Left renal pelvis (tissue), 4 donors: ENCODE measurements around the gene FBXO17. TPM values are rescaled to one million over a fixed set of nuclear protein-coding genes. Genes with fewer than 3 reads are reported as not detected.
"Not testable (repeated sequence)": the region's sequence is repeated elsewhere in the genome, so short reads cannot be mapped to it uniquely, and the experiment has no call there.

Experiments
- DNase-seq, 4 donors: peaks; one replicate each; pipeline ENCODE4 v3.0.0-alpha.2; 2013; ENCODE audit warnings: low read depth in 4 of 4, low spot score in 3 of 4
- polyA plus RNA-seq, 4 donors: library from polyadenylated mRNA; unstranded; fragments of 120-200 nt; gene quantifications; one replicate each; pipeline ENCODE4 v1.2.1, GENCODE V29; 2013; ENCODE audit not compliant: insufficient read length in 4 of 4

Gene FBXO17, protein sequence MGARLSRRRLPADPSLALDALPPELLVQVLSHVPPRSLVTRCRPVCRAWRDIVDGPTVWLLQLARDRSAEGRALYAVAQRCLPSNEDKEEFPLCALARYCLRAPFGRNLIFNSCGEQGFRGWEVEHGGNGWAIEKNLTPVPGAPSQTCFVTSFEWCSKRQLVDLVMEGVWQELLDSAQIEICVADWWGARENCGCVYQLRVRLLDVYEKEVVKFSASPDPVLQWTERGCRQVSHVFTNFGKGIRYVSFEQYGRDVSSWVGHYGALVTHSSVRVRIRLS
- polyA plus RNA-seq = 10 to 100 TPM; 40.2 to 86.3 (median 60.3) TPM

DNA sequence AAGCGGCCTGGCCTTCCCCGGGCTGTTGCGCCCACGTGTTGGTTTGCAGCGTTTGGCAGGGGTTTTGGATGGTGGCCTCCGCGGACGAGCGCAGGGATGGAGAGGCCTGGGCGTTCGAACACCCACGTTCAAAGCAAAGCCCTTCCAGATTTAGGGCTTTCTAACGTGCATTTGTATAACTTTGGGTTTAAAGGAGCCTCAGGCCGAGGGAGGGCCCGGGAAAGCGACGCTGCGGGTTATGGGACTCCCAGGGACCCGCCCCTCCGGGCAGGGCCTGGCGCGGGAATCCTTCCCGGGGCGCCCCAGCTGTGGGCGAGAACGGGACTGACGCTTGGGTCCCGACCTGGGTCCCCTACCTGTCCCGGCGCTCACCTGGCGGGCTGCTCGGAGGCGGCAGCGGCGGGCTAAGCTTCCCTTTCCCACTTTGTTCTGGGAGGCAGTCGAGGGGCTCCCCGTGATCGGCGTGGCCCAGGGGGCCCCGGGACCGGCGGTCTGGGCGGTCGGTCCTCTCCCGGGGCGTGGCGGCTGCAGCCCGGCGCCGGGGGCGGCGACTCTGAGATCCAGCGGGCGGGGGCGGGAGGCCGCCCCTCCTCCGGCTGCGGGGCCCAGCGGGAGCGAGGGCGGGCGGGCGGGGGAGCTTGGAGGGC, at the start of gene FBXO17:
FBXO17 (minus strand) TSS at position 529 of the 647 bp plus-strand sequence. CDS start 25,423 bp downstream, outside the sequence.
- DNase-seq = peak; percentile 31 to 54 (median 50)

DNA sequence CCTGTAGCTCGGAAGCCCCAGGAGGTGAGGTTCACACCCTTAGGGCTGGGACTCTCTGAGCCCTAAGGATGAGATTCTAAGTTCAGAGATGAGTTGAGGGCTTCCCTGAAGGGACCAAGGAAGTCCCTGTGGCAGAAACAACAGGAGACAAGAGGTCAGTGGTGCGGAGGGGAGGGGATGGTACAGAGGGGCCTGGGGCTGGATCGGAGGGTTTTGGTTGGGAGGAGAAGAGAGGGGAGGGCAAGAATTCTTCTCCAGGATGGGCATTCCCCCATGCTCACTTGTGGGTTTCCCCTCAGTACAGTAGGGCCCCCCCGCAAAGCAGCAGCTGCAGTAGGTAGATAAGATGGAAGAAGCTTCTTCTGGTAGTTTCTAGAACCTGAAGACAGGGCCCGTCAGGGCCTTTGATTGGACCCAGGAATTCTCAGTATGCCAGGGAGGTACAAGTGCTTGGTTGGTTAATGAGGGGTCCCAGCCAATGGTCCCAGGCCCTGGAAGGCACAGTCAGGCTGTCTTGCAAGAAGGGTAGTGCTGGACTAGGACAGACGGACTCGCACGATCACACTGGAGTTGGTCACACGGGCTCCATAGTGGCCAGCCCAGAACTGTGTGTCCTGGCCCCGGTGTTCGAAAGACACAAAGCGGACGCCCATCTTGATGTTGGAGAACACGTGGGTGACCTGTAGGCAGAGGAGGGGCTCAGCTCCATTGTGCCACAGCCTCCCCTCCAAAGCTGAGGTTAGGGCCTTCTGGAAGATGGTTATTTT, 49.5 kb upstream of the FBXO17 start:
- no peak for DNase-seq

DNA sequence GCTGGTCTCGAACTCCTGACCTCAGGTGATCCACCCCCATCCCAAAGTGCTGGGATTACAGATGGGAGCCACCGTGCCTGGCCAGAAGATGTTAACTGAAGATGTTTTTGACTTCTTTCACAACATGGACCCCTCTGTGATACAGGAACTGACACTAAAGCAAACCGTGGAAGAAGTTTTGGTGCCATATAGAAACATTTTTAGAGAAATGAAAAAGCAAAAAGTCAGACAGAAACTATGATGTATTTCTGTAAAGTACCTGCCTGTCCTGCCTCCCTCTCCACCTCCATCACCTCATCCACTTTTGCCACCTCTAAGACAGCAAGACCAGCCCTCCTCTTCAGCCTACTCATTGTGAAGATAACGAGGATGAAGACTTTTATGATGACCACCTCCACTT, 45.5 kb upstream of the FBXO17 start:
- DNase-seq = no peak

DNA sequence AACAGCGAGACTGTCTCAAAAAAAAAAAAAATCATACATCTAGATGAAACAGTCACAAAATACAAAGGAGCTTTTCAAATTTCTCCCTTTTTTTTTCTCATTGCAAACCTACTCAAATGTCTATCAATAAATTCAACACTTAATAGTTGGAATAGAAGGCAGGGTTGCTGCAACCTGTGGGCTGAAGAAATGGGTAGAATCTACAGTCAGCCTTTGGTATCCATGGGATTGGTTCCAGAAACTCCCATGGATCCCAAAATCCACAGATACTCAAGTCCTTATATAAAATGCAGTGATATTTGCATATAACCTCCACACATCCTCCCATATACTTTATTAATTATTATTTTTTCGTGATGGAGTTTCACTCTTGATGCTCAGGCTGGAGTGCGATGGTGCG, 42.1 kb upstream of the FBXO17 start:
- DNase-seq = no peak

DNA sequence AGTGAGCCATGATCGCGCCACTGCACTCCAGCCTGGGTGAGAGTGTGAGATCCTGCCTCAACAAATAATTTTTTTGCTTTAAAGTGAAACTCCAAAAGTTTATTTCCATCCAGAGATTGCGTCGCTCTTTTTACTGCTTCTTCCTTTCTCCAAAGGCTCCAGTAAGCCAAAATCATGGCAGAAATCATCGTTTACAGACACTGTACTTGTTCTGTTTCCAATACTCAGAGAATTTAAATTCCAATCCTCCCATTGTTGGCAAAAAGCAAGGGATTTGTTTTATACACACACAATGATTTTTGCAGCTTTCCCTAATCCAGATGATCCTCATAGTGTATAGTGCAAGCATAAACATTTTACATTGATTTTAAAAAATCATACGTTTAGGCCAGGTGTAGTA, 41.5 kb upstream of the FBXO17 start:
- no peak for DNase-seq

DNA sequence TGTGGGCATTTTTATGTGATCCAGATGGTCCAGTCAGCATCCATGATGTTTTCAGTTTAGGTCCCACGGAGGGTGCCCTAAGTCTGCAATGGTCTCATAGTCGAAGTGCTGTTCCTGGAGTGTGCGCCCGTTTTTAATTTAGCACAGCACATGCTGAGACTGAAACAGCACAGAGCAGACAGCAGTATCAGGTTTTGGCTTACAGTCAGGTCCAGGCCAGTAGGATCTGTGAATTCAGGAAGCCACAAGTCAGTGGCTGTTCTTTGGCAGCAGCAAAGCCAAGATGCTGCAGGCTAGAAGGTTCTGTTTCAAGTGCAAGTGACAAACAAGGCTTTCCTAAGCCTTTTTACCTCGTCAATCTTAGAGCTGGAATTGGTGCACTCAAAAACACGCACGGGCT, 38.5 kb upstream of the FBXO17 start:
- DNase-seq = no peak

DNA sequence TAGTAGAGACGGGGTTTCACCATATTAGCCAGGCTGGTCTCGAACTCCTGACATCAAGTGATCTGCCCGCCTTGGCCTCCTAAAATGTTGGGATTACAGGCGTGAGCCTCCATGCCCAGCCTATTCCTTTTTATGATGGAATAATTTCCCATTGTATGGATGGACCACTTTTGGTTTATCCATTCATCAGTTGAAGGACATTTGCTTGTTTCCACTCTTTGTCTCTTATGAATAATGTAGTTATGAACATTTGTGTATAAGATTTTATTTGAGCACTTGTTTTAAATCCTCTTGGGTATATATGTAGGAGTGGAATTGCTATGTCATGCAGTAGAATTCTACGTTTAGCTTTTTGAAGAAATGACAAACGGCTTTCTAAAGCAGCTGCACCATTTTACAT, 33.5 kb upstream of the FBXO17 start:
- DNase-seq = no peak

DNA sequence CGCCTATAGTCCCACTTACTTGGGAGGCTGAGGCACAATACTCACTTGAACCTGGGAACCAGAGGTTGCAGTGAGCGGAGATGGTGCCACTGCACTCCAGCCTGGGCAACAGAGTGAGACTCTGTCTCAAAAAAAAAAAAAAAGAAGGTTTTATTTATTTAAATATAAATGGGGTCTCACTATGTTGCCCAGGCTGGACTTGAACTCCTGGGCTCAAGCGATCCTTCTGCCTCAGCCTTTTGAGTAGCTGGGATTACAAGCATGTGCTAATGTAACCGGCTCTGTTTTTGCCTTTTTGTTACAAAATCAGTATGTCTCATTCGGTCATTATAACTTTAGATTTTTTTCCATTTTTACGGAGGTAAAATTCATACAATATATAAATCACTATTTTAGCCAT, 32.6 kb upstream of the FBXO17 start:
- DNase-seq = no peak

DNA sequence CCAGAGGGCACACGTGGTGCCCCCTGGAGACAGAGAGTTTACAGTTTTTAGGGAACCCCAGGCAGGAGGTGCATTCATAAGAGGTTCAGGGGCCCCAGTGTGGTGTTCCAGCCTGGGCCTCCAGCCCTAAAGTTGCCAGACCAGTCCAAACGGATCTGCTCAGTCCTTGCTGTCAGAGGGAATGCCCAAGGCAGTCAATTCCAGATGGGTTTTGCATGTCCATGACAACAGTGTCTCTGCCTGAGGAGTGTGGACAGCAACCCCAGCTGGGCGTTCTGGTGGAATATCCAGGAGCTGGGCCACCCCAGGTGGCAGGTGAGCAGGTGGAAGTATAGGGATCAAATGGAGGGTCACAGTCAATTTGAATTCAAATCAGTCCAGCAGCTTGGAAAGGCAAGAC, 31.6 kb upstream of the FBXO17 start:
- no peak for DNase-seq

DNA sequence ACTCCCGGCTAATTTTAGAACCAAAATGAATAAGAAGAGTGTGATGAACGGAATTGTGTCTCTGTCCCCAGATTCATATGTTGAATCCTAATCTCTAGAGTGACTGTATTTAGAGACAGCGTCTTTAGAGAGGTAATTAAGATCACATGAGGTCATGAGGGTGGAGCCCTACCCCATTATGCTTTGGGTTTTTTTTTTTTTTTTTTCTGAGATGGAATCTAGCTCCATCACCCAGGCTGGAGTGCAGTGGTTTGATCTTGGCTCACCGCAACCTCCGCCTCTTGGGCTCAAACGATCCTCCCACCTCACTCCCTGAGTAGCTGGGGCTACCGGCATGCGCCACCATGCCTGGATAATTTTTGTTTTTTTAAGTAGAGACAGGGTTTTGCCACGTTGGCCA, 28.9 kb upstream of the FBXO17 start:
- DNase-seq = no peak

DNA sequence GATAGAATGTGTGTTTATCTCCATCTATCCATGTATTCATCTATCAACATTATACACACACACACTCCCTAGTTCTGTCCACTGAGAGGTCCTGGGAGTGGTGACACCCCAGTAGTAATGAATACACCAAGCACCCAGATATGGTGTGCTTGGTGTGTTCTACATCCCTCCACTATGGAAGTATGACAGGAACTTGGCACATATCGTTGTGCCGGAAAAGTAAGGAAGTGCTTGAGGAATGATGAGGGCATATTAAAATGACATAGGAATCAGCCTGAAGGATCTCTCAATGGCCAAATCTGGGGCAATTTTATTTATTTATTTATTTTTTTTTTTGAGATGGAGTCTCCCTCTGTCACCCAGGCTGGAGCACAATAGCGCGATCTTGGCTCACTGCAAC, 28.3 kb upstream of the FBXO17 start:
- no peak for DNase-seq

DNA sequence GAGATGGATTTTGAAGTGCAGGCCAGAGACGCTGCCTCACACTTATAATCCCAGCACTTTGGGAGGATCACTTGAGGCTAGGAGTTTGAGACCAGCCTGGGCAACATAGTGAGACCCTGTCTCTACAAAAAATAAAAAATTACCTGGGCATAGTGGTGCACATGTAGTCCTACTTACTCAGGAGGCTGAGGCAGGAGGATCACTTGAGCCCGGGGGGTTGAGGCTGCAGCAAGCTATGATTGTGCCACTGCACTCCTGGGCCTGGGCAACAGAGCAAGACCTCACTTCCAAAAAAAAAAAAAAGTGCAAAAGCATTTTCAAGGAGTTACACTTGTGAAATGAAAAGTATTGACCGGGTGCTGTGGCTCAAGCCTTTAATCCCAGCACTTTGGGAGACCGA, 27.6 kb upstream of the FBXO17 start:
- DNase-seq = no peak

DNA sequence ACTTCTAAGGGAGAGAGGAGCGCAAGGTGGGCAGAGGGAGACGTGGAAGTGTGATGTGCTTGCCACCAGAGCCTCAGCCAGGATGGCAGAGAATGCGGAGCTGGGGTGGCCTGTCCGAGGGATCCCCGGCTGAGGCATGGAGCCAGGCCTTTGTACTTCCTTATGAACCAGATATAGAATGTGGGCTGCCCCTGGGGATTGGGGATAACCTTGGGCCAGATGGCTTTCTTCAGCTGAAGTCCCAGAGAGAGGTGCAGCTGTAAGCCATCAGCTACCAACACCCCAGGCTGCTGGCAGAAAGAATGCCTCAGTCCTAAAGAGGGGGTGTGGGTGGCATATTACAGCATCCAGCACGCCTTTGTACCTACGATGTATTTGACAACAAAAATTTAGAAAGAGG, 25.5 kb upstream of the FBXO17 start:
- DNase-seq = no peak

DNA sequence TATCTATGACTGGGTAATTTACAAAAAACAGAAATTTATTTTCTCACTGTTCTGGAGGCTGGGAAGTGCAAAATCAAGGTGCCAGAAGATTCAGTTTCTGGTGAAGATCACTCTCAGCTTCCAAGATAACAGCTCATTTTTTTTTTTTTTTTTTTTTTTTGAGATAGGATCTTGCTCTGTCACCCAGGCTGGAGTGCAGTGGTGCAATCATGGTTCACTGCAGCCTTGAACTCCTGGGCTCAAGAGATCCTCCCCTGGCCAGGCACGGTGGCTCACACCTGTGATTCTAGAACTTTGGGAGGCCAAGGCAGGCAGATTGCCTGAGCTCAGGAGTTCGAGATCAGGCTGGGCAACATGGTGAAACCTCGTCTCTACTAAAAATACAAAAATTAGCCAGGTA, 22.0 kb upstream of the FBXO17 start:
- DNase-seq = not testable (repeated sequence)

DNA sequence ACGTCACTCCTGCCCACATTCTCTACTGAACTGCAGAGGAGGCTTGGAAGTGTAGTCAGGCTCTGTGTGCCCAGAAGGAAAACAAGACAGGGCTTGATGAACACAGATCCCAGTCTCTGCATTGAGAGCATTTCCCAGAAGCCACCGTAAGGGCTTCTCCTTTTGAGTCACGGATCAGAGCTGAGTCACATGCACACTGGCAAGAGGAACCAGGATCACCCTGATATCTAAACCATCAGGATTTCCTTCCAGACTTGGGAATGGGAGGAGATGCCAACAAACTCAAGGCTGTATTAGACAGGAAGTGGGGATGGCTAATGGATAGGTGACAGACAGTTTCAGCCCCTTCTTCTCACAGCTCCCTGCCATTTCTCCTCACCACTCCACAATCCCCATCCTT, 17.7 kb upstream of the FBXO17 start:
- no peak for DNase-seq

DNA sequence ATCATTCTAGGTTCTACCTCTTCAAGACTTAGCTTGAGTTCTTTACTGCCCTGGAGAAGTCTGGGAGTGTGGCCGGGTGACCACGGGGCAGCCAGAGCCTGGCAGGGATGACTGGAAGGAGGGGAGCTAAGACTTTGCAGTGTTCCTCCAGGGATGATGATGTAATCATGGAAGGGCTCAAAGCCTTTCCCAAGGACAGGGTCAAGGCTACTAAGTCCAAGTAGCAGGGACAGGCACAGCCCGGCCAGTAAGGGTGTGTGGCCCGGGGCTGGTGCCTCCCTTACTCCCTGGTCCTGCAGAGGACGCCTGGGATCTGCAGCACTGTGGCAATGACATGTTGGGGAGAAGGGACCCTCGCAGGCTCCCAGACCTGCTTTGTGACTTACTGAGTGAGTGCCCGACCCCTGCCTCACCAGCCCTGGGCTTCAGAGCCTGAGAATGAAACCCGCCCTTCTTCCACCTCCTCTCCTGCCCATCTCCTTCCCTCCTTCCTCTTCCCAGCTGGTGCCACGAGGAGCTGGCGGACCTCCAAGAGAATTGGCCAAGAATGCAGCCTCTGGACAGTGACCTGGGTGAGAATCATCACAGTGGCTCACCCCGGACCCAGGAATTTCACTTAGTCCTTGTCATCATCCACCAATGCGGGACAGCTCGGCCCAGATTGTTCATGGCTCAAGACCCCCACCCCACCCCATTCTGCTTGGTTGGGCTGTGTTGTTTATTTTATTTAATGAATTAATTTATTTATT, 15.6 kb upstream of the FBXO17 start:
- DNase-seq = no peak

DNA sequence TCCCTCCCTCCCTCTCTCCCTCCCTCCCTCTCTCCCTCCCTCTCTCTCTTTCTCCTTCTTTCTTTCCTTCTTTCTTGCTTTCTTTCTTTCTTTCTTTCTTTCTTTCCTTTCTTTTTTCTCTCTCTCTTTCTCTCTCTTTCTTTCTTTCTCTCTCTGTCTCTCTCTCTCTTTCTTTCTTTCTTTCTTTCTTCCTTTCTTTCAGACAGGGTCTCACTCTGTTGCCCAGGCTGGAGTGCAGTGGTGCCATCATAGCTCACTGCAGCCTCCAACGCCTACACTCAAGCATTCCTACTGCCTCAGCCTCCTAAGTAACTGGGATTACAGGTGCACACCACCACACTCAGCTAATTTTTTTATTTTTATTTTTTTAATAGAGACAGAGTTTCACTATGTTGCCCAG, 14.1 kb upstream of the FBXO17 start:
- not testable (repeated sequence) for DNase-seq

DNA sequence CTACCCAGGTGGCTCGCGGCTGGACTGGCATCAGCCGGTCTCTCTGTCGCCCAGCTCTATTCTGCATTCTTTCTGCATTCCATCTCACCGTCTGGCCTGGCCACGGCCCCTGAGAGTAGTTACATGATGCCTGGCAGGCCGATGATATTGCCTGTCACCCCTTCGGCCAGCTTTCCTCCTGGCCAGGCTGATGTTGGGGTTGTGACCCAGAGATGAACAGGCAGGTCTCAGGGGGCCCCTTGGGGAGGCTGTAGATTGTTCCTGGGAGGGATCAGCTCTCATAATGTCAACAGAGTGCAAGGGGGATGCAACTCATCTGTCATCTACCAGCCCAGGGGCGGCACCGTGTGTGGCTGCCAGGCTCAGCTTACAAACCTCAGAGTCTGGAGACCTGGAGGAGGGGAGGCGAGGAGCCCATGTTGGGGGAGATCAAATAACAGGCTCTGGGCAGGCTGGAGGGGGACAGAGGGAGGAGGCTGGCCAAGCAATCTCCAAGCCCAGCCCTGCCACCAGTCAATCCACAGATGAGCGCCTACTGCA, 13.6 kb upstream of the FBXO17 start:
- peak; percentile 64 to 78 (median 68) for DNase-seq

DNA sequence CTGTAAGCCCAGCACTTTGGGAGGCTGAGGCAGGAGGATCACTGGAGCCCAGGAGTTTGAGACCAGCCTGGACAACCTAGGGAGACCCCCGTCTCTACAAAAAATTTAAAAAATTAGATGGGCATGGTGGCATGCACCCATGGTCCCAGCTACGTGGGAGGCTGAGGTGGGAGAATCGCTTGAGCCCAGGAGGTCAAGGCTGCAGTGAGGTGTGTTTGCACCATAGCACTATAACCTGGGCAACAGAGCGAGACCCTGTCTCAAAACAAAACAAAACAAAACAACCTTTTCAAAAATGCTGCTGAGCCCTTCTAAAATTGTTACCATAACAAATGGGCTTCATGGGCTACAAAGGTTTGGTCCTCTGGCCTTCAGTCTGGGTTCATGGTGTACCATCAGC, 13.1 kb upstream of the FBXO17 start:
- DNase-seq = not testable (repeated sequence)

DNA sequence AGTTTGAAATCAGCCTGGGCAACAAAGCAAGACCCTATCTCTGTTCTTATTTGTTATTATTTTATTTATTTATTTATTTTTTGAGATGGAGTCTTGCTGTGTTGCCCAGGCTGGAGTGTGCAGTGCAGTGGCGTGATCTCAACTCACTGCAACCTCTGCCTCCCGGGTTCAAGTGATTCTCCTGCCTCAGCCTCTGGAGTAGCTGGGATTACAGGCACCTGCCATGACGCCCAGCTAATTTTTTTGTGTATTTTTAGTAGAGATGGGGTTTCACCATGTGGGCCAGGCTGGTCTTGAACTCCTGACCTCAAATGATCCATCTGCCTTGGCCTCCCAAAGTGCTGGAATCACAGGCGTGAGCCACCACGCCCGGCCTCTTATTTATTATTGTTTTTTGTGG, 12.2 kb upstream of the FBXO17 start:
- not testable (repeated sequence) for DNase-seq

DNA sequence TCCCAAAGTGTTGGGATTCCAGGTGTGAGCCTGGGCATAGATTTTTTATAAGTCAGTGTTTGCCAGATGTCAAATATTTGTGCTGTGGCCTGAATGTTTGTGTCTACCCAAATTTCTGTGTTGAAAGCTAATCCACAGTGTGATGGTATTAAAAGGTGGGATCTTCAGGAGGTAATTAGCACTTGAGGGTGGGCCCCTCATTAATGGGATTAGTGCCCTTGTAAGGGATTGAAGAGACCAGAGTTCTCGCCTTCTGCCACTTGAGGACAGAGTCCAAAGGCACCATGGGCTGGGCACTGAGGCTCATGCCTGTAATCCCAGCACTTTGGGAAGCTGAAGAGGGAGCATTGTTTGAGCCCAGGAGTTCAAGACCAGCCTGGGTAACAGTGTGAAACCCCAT, 9.7 kb upstream of the FBXO17 start:
- DNase-seq = no peak
